Measurements from ENCODE around the gene ZNF385B.

Gene ZNF385B

DNA sequence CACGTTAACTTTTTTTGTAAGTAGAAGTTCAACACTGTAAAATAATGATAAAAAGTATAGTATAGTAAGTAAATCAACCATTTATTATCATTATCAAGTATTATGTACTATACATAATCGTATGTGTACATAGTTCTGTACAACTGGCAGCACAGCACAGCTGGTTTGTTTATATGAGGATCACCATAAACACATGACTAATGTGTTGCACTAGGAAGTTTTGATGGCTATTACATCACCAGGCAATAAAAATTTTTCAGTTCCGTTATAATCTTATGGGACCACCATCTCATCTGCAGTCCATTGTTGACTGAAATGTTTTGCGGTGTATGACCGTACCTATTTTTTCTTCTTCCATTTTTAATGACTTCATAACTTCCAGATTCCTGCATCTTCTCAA, 39.2 kb upstream of the ZNF385B start:
- Histone ChIP-seq H3K9me2 (ENCODE audit: low read depth, low read length) (no peaks in the 10 kb centered on the region), H3F3A (ENCODE audit: insufficient read depth, low read length) (no peaks in the 10 kb centered on the region), H3K27me3 (ENCODE audit: insufficient read depth, low read length) (no peaks in the 10 kb centered on the region), H3K9me3 (ENCODE audit: low read length) (peaks cover 2% of the 10 kb centered on the region; the same call in 1 of the 2 replicates), H3K27ac (ENCODE audit: low read depth, low read length, poor library complexity, severe bottlenecking) (no peak overlapping the region), H3K4me1 (ENCODE audit: insufficient read depth, low read length, severe bottlenecking) (peaks cover 9% of the 10 kb centered on the region), H3K4me2 (ENCODE audit: low read length) (no peak overlapping the region), H2AFZ (ENCODE audit: low read length) (no peak overlapping the region), H4K20me1 (ENCODE audit: insufficient read depth, low read length) (no peaks in the 10 kb centered on the region), H3K79me2 (ENCODE audit: insufficient read depth, low read length) (no peaks in the 10 kb centered on the region), H3K36me3 (ENCODE audit: insufficient read depth, low read length) (no peaks in the 10 kb centered on the region), H3K9ac (ENCODE audit: low read length) (no peak overlapping the region), H3K4me3 (ENCODE audit: low read depth, low read length, poor library complexity, severe bottlenecking) (no peak overlapping the region)
- no peak for TF ChIP-seq EZH2 (IDR thresholded peaks at IDR 0.05; ENCODE audit: borderline replicate concordance, low read length)
- TF ChIP-seq, protein P1, sequence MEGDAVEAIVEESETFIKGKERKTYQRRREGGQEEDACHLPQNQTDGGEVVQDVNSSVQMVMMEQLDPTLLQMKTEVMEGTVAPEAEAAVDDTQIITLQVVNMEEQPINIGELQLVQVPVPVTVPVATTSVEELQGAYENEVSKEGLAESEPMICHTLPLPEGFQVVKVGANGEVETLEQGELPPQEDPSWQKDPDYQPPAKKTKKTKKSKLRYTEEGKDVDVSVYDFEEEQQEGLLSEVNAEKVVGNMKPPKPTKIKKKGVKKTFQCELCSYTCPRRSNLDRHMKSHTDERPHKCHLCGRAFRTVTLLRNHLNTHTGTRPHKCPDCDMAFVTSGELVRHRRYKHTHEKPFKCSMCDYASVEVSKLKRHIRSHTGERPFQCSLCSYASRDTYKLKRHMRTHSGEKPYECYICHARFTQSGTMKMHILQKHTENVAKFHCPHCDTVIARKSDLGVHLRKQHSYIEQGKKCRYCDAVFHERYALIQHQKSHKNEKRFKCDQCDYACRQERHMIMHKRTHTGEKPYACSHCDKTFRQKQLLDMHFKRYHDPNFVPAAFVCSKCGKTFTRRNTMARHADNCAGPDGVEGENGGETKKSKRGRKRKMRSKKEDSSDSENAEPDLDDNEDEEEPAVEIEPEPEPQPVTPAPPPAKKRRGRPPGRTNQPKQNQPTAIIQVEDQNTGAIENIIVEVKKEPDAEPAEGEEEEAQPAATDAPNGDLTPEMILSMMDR (IDR thresholded peaks at IDR 0.05; ENCODE audit: low read length) = no peak

DNA sequence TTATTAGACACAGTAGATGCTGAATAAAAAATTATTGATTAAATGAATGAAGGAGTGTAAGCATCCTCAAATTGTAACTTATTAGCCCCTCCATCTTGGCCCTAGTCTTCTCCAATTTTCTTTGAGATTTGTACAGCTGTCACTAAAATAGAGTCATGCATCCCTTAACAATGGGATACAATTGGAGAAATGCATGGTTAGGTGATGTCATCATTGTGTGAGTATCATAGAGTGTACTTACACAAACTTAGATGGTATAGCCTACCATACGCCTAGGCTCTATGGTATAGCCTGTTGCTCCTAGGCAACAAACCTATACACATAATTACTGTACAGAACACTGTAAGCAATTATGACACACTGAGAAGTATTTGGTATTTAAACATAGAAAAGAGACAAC, 38.3 kb upstream of the ZNF385B start:
- Histone ChIP-seq H3K4me3 (ENCODE audit: low read depth, low read length, poor library complexity, severe bottlenecking) (no peak overlapping the region), H3K9me3 (ENCODE audit: low read length) (peaks cover 2% of the 10 kb centered on the region; the same call in 1 of the 2 replicates), H3K27me3 (ENCODE audit: insufficient read depth, low read length) (no peaks in the 10 kb centered on the region), H3K4me1 (ENCODE audit: insufficient read depth, low read length, severe bottlenecking) (peaks cover 9% of the 10 kb centered on the region), H3K79me2 (ENCODE audit: insufficient read depth, low read length) (no peaks in the 10 kb centered on the region), H4K20me1 (ENCODE audit: insufficient read depth, low read length) (no peaks in the 10 kb centered on the region), H3K4me2 (ENCODE audit: low read length) (no peak overlapping the region), H3F3A (ENCODE audit: insufficient read depth, low read length) (no peaks in the 10 kb centered on the region), H3K36me3 (ENCODE audit: insufficient read depth, low read length) (no peaks in the 10 kb centered on the region), H3K9me2 (ENCODE audit: low read depth, low read length) (no peaks in the 10 kb centered on the region), H2AFZ (ENCODE audit: low read length) (peak overlapping the region; percentile 45; the same call in 1 of the 2 replicates), H3K27ac (ENCODE audit: low read depth, low read length, poor library complexity, severe bottlenecking) (no peak overlapping the region), H3K9ac (ENCODE audit: low read length) (no peak overlapping the region)
- TF ChIP-seq EZH2 (IDR thresholded peaks at IDR 0.05; ENCODE audit: borderline replicate concordance, low read length) = no peak
- TF ChIP-seq, protein P1 (IDR thresholded peaks at IDR 0.05; ENCODE audit: low read length) = no peak

DNA sequence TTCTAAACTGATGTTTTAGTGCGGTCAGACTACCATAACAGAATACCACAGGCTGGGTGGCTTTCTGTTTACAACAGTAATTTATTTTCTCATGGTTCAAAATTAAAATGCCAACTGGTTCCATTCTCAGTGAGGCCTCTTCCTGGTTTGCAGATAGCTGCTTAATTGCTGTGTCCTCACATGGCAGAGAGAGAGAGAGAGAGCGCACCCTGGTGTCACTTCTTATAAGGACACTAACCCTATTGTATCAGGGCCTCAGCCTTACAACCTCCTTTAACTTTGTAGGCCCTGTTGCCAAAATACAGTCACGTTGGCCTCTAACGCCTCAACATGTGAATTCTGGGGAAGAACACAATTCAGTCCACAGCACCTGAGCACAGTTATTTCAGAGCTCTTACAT, 37.5 kb upstream of the ZNF385B start:
- peak overlapping the region; percentile 68; the same call in 1 of the 2 replicates for H2AFZ ChIP-seq (ENCODE audit: low read length)

More for the DNA sequence above, 37.5 kb upstream of the ZNF385B start:
- no peak overlapping the region for H3K27ac ChIP-seq (ENCODE audit: low read depth, low read length, poor library complexity, severe bottlenecking)
- no peaks in the 10 kb centered on the region for H3K27me3 ChIP-seq (ENCODE audit: insufficient read depth, low read length)
- H3K9me3 ChIP-seq (ENCODE audit: low read length) = peaks cover 2% of the 10 kb centered on the region; the same call in 1 of the 2 replicates
- H3F3A ChIP-seq (ENCODE audit: insufficient read depth, low read length) = no peaks in the 10 kb centered on the region
- no peak overlapping the region for H3K9ac ChIP-seq (ENCODE audit: low read length)
- H3K4me1 ChIP-seq (ENCODE audit: insufficient read depth, low read length, severe bottlenecking) = peaks cover 9% of the 10 kb centered on the region
- TF ChIP-seq, protein P1 (IDR thresholded peaks at IDR 0.05; ENCODE audit: low read length) = peak; percentile 71
- no peak for TF ChIP-seq EZH2 (IDR thresholded peaks at IDR 0.05; ENCODE audit: borderline replicate concordance, low read length)
- no peaks in the 10 kb centered on the region for H3K36me3 ChIP-seq (ENCODE audit: insufficient read depth, low read length)
- no peak overlapping the region for H3K4me2 ChIP-seq (ENCODE audit: low read length)
- no peak overlapping the region for H3K4me3 ChIP-seq (ENCODE audit: low read depth, low read length, poor library complexity, severe bottlenecking)
- H4K20me1 ChIP-seq (ENCODE audit: insufficient read depth, low read length) = no peaks in the 10 kb centered on the region
- H3K9me2 ChIP-seq (ENCODE audit: low read depth, low read length) = no peaks in the 10 kb centered on the region
- H3K79me2 ChIP-seq (ENCODE audit: insufficient read depth, low read length) = no peaks in the 10 kb centered on the region

Measured in OCI-LY1 (cell line).